NCI-H510A (cell line): ENCODE measurements around the gene DPY19L1.
"Not testable (repeated sequence)": the region's sequence is repeated elsewhere in the genome, so short reads cannot be mapped to it uniquely, and the experiment has no call there.

ENCODE experiments used
- DNase-seq: peaks from one replicate; lab custom pipeline; 2025; lab: John Stamatoyannopoulos, UW

The DPY19L1 gene

DNA sequence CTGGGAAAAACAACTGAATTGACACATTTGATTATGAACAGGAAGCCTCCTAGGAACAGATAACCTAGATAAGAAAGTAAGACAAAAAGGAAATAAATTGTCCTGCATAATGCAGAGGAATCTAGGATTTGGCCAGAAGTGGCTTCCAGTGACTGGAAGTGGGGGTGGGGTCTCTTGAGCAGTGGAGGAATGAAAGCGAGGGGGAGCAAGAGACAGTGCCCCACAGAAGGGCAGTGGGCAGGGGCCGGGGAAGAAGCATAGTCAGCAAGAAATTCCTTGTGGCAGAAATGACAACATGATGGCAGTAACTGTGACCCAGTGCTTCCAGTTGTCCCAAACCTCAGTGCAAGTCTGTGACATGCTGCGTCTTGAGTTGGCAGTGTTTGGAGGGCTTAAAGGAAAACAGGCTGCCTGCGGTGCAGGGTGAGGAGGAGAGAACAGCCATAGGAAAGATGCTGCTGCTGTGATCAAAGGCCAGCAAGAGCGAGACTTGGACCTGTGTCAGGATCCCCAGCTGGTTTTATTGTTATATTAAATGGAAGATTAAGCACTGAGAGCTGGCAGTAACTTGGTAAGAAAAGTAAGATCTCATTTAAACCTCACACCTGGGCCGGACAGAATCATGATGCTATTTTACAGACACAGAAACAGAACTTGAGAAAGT, 119.0 kb downstream of the DPY19L1 start:
- DNase-seq = not testable (repeated sequence)

DNA sequence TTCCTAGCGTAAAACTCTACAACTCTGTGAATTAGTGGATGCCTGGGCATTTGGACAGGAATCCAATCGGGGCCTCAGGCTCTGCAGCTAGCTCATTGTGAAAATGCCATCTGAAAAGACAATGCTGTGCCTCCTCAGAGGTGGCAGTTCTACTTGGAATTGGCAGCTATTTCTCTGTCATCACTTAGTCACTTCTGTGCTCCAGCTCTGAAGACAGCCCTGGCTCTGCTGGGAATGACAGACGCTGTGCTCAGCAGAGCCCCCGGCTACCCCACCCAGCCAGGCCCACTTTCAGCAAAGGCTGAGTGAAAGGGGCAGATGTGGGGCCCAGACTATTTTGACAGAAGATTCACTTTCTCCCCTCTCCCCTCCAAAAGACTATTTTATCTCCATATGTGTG, 119.8 kb downstream of the DPY19L1 start:
- DNase-seq = not testable (repeated sequence)

DNA sequence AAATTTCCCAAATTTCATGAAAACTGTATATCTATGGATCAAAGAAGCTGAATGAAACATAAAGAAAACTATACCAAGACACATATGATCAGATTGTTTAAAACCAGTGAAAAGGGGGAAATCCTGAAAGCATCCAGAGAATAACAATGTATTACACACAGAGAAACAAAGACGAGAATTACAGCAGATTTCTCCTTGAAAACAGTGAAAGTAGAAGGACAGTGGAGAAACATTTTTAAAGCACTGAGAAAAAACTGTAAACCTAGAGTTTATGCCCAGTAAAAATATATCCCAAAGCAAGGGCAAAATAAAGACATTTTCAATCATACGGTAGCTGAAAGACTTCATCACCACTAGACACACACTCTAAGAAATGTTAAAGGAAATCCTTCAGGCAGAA, 121.0 kb downstream of the DPY19L1 start:
- no peak for DNase-seq

DNA sequence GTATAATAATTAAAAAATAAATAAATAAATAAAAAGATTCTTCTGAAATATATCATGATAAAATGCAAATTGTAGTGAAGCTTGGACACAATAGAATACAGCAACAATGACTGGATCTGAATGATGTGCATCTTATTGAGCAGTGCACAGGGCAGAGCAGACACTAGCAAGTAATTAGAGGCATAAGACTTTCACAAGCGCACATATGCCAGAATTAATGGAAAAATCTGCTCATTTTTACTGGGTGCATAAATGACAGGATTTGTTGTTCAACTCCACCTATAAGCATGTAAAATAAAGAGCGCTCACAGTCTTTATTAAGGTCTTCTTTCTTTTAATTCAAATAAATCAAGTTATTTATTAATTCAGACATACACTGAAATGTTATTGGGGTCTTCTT, 125.0 kb downstream of the DPY19L1 start:
- no peak for DNase-seq

DNA sequence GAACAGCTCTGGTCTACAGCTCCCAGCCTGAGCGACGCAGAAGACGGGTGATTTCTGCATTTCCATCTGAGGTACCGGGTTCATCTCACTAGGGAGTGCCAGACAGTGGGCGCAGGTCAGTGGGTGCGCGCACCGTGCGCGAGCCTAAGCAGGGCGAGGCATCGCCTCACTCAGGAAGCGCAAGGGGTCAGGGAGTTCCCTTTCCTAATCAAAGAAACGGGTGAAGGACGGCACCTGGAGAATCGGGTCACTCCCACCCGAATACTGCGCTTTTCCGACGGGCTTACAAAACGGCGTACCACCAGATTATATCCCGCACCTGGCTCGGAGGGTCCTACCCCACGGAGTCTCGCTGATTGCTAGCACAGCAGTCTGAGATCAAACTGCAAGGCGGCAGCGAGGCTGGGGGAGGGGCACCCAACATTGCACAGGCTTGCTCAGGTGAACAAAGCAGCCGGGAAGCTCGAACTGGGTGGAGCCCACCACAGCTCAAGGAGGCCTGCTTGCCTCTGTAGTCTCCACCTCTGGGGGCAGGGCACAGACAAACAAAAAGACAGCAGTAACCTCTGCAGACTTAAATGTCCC, 130.9 kb downstream of the DPY19L1 start:
- DNase-seq = peak; percentile 5

DNA sequence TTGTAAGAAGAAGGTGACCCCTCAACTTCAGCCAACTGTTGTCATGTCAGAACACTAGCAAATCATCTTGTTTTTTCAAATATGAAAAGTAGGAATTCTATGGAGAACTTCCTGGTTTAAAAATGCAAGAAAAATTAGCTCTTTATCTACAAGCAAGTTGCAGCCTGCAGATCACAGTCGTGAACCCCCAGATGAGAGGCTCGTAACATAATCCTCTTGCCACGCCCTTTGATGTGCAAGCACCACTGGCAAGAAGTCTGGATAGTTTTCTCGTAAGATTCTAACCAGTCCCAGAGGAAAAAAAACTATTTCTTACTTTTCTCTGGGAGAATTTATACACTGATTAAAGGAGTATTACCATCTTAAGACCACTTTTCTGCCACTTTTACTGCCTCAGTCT, 132.3 kb downstream of the DPY19L1 start:
- DNase-seq = no peak

DNA sequence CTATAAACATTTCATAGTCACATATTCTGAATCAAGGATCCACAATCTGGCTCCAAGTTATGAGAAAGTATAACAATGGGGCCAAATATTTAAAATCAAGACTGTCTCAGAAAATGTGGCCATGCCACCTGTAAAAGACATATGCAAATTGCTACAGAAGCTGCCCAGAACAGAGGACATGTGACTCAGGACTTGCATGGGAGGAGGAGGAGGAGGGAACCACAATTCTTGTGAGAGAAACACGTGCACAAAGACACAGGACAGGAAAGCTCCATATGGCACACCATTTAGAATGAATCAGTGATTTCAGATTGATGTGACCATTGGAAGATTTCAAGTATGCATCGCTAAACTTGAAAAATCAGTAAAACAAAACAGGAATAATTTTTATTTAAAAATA, 133.4 kb downstream of the DPY19L1 start:
- not testable (repeated sequence) for DNase-seq

DNA sequence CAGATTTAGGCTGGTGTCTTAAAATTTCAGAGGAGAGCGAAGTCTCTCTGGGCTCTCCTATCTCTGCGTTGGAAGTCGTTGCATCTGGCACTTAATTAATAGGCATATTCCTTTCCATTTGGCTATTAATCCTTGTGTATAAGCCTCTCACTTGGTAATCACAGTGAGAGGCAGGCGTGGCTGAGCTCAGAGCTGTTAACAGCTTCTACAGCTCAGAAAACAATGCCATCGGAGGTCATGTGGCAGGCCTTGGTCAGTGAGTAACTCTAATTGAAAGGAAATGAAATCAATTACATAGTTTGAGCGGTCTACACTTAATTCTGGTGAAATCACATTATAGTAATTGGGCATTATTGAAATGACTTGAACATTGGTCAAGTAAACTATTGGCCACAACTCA, 135.1 kb downstream of the DPY19L1 start:
- no peak for DNase-seq

DNA sequence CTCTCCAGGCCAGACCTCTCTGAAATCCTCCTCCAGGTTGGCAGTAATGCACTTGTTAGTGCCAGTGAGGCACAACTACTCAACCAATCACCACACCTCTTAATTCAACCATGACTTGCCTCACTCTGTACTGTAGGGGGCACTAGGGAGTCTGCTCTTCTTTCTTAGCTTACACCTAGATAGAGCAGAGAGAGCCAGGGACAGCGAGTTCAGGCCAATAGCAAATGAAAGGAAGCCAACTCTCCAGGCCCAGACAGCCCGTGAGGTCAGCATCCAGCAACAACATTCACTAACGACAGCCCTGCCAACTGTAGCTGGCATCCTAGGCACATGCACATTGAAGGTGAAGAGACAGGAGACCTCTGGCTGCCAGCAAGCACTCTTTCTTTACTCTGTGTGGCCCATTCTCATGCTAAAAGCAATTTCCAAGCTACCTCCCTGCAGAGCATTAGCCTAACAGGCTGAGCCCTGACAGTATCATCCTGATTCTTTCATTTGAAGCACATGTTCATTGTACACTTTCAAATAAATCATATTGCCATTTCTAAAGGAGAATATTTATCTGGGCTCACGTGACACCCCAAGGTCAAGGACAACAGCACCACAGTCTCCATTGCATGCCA, 136.3 kb downstream of the DPY19L1 start:
- no peak for DNase-seq

DNA sequence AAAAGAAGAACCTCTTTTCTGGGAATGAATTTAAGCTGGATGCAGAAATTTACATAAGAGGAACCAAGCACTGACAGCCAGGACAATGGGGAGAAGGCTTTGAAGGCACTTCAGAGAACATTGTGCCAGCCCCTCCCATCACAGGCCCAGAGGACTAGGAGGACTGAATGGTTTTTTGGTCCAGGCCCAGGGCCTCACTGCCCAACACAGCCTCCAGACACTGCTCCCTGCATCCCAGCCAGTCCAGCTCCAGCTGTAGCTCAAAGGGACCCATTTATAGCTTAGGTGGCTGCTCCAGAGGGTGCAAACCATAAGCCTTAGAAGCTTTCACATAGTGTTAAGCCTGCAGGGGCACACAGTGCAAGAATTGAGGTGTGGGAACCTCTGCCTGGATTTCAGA, 142.1 kb downstream of the DPY19L1 start:
- DNase-seq = no peak

DNA sequence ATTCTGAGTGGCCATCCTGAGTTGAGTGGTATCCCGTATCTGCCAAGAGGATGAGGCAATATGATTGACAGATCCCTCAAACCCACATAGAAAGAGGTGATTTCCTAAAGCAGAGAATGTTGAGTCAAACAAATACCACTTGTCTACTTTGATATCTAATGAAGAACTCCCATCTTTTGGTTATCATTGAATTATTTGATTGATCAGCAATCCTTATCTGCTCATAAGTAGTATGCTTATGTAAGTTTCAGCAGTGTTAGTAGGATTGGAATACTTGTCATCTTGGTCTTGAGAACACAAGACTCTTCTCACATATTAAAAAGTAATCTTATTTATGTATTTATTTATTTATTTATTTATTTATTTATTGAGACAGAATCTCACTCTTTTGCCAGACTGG, 147.3 kb downstream of the DPY19L1 start:
- DNase-seq = no peak

DNA sequence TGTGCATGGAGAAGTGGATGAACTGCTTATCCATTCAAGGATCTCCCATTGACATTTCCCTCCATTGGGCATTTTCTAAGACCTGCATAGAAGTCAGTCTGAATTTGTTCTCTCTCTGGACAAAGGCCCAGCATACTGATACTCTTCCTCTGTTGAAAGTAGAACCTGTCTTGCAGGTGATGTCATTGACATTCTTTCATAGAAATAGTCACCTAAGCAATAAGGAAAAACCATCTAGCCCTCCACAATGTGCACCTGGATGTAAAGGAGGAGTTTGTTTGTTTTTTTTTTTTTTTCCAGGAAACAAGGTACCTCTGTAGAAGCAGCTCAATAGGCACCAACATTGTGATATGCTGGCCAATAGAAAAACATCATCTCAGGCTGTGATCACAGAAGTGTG, 150.4 kb downstream of the DPY19L1 start:
- DNase-seq = no peak

DNA sequence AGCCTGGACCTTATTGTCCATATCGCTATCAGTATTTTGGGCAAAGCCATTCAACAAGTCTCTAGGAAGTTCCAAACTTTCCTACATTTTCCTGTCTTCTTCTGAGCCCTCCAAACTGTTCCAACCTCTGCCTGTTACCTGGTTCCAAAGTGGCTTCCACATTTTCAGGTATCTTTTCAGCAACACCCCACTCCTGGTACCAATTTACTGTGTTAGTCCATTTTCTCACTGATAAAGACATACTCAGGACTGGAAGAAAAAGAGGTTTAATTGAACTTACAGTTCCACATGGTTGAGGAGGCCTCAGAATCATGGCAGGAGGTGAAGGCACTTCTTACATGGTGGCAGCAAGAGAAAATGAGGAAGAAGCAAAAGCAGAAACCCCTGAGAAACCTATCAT, 153.4 kb downstream of the DPY19L1 start:
- not testable (repeated sequence) for DNase-seq

DNA sequence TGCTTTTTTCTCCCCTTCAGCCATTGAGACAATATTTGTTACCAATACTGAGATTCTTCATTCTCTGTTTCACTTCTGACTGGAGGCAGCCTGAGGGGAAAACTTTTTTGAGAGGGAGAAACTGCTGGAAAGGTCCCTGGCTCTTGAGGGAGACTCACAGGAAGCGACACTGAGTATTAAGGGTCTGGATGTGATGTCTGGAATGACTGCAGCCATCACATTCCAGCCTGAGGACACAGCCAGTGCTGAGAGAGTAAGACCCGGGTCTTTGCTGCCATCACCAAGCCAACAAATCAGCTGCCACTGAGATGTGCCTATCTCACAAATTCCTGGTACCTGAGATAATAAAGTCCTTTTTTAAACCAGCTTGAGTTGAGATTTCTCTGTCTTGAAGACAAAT, 157.4 kb downstream of the DPY19L1 start:
- DNase-seq = no peak

DNA sequence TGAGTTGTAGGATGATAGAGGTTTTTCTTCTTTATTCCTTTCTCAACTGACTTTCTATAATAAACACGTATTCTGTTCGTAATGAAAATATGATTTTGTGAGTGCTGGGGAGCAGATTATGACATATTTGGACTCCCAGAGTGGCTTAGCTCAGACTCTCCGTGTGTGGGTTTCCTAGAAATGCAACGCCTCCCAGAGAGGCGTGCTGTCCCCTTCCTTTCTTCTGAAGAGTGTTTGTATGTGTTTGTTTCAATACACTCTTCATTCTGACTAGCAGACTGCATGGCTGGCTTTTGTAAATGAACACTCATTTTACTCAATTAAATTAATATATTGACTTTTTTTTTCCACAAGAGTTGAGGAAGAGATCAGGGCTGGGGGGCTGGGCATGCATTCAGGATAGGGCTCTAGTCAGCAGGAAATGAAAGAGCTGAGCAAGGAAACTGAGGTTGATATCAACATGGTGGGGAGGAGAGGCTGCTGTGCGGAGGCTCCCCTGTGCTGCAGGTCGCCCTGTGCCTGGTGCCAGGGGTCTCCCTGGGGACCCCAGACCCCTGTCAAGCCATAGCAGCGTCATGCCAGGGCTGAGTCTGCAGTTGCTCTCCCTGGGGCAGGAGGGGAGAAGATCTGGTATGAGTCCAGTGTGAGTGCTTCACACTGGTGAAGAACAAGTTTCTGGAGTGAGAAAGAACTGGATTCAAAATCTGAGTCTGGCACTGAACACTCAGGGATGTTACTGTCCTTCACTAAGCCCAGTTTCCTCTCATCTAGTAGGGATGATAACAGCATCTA, 158.1 kb downstream of the DPY19L1 start:
- not testable (repeated sequence) for DNase-seq
